GDM1 (cell line): ENCODE data around the gene PTPRD.

Source experiments
- DNase-seq: peaks from one replicate; lab custom pipeline; 2025; lab: John Stamatoyannopoulos, UW

Gene PTPRD

DNA sequence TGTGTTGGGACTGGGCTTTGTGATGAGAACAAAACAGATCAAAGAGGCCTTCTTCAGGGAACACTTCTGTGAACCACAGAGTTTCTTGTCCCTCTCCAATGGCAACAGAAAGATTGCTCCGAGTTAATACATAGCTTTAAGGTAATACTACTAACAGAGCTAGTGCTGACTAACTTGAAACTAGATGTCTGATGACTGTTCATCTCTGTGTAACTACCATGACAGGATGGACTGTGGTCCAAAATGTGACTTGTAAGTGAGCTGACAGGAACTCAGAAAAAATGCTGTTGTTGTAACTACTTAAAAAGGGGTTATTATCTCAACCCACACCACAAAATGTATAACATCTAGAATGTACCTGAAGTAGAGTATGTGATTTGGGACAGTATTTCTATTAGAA is 2183.0 kb downstream of the PTPRD start:
- DNase-seq: no peak

DNA sequence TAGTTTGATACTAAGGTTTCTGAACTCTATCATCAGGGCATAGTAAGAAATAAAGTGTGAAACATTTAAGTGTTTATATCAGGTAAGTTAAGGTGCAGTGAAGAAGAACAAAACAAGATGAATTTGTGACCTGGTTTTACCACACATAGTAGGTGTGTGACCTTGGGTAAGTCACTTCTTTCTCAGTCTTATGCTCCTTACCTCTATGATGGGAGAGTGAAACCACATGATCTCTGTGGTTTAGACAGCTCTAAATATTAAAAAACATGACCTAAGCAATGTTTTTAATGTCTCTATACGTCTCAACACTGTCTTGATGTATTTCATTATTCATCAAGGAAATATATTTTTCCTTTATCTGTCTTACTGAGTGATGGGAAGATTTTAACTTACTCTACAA is 2183.6 kb downstream of the PTPRD start:
- DNase-seq: no peak

DNA sequence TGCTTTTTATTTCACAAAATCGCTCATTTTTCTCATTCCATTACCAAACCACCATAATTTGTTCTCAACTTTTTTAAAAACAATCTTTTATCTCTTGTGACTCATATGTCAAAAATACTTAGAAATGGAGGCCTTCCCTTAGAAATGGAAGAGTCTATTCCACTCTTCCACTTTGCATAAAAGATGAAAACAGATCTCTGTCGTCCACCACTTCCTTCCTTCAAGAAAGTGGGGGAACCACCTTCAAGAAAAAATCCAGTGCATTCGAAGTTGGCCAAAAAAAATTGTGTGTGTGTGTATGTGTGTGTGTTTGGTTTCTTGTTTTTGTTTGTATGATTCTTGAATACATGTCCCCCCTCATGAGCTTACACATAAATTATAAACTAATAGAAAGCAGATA is 2184.4 kb downstream of the PTPRD start:
- no peak for DNase-seq

DNA sequence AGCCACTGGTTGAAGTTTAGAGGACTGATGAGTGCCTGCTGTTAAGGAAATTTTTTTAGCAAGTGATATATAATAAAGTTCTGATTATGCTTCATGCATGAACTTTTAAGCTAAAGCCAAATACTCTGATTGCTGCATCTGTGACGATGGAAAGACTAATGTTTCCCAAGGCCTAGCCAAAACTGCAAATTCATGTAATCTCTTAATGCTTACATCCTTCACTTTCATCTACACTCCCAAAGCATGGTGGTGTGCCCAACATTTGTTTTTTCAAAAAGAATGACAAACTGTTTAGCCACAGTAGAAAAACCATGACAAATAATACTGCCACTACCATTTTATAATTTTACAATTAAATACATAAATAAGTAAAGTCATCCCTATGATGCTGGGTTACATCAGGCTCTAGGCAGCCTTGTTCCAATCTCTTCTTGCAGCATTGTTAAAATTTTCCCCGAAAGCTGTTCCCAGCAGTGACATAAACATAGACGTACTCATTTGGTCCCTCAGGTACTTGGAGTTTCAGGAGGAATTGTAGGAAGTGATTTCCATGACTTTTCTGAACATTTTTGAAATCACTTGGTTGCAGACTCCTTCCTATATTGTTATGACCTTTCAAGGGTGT is 2187.9 kb downstream of the PTPRD start:
- DNase-seq: no peak

DNA sequence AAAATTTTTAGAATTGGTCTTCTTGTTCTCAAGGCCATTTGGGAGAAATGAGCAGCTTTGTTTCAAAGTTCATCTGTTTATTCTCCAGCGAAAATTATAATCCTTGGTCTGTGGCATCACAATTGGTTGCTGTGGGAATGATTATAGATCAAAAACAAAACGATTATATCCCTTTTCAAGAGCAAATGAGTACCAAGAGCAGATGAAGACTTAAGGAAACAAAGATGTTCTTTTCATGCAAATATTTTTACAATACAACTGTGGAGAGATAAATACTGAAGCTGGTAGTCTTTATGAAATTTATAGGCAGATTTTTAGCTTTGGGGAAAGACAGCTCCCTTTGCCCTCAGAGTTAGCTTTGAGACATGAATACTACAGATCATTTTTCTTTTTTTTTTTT is 2192.4 kb downstream of the PTPRD start:
- no peak for DNase-seq

DNA sequence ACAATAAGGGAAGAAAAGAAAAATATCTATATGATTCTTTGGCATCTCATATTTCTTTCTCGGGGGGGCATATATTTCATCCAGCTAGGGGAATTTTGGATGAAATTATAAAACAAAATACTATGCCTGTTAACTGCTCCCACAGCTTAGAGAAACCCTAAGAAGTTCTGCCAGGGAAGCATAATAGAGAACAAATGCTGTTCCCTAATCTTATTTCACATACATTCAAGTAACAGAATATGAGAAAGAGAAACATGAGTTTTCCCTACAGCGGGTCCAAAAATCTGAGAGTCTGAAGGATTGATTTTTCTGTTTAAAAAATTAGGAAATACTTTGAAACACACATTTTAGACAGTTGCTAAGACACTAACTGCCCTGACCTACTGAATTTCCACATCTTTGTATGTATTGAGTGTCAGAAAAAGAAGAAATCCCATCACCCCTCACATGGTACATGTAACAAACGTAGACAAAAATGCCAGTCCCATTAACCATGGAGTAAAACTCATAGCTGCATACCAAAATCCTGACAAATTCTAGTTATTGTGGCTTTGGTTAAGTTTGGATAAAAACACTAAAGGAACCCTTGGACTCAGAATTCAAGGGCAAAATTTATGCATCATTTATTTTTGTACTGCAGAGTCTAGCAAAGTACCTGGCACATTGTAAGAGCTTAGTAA is 2193.1 kb downstream of the PTPRD start:
- no peak for DNase-seq

DNA sequence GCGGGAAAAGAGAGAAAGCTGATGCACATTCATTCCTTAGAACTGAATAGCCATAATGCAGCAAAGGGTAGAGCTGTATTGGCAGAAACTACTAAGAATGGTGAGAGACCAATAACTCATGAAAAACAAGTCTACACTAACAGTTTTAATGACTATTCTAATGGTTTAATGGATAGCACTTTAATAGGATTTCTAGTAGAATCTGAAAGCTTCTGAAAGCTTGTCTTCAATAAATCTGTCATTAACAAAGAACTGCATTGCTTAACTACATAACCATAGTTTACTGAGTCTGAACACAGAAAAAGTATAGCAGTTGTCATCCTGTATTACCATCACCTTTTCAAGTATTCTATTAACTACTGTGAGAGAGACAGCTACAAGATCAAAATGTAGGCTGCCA is 2195.5 kb downstream of the PTPRD start:
- no peak for DNase-seq

DNA sequence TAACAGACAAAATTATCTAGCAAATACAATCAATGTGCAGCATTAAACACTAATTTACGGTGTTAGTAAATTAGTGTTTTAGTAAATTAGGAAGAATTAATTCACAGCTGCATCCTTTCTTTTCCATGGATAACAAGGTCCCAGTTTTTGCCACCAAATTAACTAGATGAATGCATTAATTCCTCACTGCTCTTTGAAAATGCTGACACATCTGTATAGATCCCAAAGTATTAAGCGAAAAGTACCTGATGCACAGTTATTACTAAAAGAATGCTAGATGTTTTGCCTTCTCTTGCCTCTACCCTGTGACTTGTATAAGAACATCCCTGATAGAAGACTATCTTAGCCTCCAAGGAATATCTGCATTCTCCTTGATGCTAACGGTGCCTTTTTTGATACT is 2200.5 kb downstream of the PTPRD start:
- no peak for DNase-seq

DNA sequence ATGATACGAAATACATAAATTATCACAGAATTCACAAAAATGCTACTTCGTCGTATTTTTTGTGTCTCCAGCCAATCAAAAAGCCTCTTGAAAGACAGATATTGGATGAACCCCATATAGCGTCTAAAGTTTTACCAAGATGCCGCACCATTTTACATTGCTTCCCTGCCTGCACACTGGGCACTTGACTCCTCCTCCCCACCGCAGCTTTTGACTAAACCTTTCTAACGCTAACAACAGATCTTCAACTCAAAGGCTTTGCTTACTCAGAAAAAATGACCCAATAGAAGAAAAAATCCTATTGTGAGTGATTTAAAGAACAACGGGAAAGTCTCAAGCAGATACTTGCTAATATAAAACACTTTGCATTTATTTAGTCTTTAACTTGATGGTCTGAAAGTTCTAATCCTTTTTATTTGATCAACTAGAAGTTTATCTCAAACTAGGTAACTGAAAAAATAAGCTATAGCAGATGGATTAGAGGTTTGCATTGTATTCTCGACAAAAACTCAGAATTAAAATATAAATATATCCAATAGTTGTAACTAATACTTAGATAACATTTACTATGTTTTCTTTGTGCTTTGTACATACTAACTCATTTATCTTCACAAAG is 2204.1 kb downstream of the PTPRD start:
- DNase-seq: no peak

DNA sequence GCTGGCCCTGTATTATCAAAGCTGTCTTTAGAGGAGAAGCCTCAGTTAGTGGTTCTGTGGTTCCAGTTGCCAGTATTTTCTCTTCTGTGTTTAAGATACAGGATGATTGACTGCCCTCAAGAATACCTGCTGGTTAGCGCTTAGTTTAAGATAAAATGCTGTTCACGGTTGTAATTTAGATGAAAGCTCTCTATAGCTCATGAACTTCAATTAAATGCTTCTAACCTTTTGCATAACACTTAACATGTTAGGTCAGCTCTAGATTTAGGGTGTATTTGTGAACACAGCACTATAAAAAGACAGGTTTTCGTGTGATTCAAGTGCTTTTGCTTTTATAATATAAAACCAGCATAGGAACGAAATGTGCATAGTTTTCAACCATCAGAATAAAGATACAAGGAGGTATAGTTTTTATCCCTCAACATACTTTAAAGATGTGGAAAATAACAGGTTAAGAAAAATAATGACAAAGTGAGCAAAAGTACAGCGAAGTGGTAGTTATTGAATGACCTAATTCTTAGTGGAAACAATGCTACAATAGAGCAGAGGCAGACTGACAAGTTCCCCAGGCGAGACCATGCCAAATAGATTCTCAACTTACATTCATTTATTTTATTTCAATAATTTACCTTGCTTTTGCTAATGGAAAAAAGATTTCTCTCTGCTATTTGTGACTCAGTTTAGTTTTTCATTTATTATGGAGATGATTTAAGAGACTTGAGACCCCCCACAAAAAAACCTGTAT is 2210.7 kb downstream of the PTPRD start:
- no peak for DNase-seq

DNA sequence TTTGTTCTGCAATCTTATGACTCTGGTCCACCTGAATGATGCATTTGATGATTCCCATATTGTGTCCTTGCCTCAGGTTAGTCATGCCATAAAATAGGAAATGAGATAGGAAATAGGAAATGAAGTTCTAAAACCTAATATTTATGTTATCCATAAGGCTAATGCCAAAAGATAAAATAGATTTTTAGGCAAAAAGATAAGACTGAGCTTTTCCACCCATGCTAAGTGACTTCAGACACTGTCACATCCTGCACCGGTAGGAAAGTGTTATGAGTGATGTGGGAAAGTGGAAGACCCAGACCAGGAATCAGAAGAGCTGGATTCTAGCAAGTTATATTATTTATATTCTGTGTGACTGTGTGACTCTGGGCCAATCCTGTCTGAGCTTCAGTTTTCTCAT is 2212.4 kb downstream of the PTPRD start:
- no peak for DNase-seq

DNA sequence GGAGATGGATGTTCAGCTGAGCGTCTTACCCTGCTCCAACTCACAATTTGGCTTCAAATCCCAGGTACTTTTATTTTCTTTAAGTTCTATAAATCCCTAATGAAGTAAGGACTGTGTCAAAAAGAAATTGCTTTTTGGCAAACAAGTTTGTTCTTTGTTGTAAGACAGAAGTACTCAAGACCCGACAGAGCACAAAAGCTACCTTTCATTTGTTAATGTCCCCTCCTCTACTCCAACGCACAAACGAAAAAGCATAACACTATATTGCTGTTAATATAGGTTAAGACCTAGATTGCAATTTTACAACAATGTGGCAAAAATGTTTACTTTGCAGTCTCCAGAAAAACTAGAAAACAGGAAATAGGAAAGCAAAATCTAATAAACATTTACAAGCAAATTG is 2217.8 kb downstream of the PTPRD start:
- DNase-seq: no peak

DNA sequence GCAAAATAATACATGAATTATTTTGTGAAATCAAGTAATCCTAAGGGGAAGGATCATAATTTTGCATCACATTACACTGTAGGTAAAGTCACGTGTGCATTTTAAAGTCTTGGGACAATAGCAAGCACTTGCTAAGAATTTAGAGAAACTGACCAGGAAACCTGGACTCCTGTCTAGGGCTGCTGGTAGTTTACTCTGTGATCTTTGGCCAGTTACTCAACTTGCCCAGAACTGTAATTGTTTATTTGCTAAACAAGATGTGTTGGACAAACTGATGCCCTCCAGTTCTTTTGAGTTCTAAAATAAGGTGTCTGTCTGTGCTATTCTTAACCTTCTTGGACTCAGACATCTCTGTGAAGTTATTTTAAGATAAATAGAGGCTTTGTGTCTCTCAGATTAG is 2218.5 kb downstream of the PTPRD start:
- no peak for DNase-seq

DNA sequence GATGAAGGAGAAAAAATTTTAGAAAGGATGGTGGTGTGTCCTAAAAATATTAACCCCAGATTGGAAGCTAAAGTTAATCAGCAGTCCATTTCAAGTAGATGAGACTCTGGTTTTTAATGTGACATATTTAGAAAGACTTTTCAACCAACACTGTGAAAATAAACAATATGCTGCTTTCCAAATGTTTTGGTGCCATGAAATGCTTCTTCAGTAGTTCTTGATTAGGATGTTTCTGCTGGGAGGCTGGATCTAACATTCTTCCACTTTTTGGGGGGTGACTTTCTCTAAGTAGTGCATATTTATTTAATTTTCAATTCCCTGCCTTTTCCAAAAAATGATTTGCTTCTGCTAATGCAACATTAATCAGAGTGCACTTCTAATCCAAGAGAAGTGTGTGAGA is 2219.9 kb downstream of the PTPRD start:
- no peak for DNase-seq

DNA sequence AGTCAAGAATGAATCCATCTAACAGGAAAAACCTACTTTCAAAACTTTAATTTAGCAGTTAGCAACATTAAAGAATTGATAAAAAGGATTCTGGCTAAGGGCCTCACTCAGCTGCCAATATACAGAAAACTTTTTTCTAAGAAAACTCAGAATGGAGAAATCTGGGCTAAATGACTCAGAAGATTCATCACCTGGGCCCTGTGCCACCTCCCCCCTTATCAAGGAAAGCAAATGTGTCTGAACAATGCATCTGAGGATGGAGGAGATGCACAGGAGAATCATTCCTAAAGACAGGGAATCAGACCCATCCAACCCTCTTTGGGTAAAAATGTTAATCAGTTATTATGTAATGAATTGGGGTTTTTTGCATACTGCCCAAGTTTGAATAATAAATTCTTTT is 2221.2 kb downstream of the PTPRD start:
- DNase-seq: no peak

DNA sequence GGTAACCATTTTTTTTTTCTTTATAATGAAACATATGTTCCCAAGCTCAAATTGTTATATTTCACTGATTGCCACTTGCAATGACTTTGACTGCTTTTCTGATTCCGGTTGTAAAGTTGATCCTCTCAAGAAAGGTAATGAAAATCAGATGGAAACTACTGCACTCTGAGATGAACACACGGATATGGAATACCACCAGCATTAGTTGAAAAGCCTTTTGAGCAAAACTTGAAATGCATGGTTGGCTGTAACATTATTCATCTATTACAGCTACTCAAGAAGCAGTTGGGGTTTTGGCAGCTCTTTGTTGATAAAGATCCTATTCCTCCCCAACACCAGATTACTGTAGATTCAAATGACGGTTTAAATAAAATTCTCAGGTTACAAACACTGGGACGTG is 2221.7 kb downstream of the PTPRD start:
- no peak for DNase-seq

DNA sequence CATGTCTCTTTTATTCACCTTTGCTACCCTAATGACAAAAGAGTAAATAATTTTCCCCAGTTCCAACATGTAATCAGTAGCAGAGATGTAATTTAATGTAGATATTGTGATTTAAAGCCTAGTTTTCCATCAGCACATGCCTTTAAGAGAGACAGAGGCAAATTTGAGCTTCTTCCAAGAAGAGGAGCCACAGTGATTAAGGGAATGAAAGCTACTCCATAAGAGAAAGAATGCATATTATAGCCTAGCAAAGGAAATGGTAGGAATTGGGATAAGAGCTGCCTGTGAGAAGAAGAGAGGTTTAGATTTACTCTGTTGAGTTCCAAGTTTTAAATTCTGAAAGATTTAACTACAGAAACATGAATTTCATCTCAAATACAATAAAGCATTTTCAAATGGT is 2222.2 kb downstream of the PTPRD start:
- DNase-seq: no peak

DNA sequence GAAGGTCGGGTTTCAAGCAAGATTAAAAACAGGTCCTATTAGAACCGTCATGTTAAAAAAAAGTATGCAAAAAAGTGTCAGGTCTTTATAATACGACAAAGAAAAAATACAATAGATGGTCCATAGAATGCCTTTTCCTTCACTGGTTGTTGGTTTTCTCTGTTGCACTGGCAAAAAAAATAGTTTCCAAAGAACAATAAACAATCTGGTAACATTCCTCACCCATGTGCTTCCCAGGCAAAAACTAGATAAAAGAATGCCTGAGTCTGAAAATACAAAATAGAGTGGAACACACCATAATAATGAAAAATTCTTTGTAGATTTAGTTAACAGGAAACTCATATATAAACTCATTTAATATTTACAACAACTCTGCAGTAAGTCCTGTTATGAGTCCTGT is 2223.3 kb downstream of the PTPRD start:
- no peak for DNase-seq

DNA sequence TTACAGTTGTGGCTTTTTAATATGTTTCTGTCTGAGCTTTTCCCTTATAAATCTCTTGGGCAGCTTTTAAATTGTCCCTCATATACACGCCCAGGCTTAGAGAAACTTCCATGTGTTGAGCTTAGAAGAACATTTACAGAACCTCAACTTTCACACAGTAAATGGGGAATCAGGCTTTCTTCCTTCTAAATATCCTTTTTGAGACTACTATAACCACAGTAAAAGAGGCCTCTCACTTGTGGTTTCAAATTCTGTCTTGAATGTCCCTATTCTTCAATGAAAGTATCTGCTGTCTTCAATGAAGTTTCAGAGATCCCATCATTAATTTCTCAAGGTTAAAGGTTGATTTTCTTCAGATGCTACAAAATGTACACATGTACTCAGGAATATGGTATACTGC is 2224.7 kb downstream of the PTPRD start:
- no peak for DNase-seq

DNA sequence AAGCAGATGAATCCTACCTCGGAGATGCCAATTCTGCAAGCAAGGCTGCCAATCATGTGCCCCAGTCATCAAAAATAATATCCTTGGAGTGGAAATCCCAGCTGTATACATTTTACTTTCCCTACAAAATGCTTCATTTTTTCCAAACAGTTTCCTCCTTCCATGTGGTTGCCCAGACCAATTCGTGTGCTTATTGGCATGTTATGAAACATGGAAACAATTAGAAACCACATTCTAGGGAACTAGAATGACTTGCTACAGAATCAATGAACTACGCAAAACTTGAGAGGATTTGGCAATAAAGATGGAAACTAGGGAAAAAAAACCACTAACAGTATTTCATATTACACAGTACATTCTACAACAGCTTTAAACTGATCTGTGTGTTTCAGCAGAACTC is 2228.7 kb downstream of the PTPRD start:
- no peak for DNase-seq

DNA sequence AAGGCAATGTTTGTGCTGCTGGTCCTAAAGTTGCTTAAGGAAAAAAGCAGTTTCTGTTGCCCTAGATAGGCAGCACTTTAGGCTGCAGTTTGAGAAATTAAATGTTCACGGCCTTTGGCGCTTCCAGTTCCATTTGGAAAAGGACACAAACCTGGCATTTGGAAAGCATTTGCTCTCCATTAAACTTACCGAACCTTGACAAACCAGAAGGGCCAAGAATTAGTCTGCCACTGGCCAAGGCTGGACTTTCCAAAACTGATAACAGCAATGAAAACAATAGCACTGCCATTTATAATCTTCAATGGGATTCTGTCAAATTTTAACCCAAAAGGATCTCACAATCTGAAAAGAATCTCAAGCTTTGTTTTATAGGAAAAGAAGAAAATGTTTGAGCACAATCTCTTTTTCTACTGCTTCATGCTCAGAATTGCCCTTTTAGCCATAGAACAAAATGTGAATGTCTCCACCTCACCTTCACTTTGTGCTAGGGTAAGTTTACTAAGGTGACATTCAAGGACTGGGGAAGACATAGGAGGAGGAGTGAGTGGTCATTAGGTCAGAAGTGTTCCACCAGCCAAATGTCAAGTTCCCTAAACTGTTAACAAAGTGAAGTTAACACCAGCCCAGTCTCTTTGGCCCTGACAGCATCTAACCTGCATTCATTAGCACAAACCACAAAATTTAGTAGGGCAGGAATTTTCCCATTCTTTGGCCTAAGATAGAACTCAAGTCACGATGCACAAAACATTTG is 2229.8 kb downstream of the PTPRD start:
- DNase-seq: no peak

DNA sequence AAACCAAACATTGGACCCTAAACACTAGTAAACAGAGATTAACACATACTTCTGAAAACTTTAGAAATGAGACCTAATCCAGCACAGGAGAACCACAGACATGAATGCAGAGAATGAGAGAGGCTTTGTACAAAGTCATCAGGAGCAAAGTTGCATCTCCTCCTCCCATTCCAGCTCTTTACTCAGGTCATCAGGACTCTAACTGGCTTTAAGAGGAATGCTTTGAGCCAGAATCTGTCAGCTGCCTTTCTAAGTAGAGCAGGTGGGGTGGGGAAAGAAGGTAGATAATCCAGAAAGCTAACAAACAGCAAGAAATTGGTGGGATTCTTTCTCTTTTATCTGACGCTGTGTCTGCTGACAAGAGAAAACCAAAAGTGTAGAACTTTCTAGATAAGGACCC is 2230.5 kb downstream of the PTPRD start:
- DNase-seq: no peak
